GM21529 (cell line): ENCODE data around the gene CHFR.
"Not testable (repeated sequence)": the region's sequence is repeated elsewhere in the genome, so short reads cannot be mapped to it uniquely, and the experiment has no call there.

ENCODE experiments used
- ATAC-seq: cut with Tn5 transposase; IDR thresholded peaks from one replicate; pipeline ENCODE4 v1.9.1; 2021; ENCODE audit not compliant: unreplicated experiment

The CHFR gene, protein sequence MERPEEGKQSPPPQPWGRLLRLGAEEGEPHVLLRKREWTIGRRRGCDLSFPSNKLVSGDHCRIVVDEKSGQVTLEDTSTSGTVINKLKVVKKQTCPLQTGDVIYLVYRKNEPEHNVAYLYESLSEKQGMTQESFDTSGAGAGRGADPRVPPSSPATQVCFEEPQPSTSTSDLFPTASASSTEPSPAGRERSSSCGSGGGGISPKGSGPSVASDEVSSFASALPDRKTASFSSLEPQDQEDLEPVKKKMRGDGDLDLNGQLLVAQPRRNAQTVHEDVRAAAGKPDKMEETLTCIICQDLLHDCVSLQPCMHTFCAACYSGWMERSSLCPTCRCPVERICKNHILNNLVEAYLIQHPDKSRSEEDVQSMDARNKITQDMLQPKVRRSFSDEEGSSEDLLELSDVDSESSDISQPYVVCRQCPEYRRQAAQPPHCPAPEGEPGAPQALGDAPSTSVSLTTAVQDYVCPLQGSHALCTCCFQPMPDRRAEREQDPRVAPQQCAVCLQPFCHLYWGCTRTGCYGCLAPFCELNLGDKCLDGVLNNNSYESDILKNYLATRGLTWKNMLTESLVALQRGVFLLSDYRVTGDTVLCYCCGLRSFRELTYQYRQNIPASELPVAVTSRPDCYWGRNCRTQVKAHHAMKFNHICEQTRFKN

DNA sequence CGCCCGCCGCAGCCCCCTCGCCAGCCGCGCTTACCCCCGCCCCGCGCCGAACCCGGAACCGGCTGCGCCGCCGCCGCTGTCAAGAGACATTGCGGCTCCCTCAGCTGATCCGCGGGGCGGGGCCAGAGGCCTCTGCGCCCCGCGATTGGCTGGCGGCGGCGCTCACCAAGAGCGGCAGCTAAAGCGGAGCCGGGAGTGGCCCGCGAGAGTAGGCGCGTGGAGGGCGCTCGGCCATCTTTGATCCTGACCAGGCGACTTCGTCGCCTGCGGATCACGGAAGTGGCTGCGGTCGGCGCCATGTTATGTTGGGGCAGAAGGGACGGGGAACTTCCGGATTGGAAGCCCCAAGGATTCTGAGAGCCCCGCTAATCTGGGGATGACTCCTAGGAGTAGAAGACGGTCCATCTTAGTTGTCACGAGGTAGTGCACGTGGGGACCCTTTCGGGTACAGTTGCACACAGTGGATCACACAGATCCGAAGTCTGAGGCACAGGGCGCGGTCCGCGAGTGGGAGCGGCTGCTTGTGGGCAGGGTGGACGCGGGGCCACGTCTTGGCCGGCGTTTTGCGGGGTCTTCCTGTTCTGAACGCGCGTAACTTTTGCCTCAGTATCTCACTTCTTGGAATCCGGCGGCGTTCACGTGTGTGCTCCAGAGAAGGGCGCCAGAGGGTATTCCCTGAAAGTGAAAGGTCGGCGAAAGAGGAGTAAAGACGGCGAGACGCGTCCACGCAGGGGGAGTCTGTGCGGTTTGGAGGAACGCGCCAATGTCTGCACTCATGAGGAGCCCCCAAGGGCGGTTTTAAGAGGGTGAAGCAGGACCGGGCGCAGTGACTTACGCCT, at the start of gene CHFR:
Gene CHFR, minus strand, starts transcription at position 93 of the 839 bp plus-strand sequence. CDS start 277 bp downstream, outside the sequence.
- peak; percentile 99 for ATAC-seq

DNA sequence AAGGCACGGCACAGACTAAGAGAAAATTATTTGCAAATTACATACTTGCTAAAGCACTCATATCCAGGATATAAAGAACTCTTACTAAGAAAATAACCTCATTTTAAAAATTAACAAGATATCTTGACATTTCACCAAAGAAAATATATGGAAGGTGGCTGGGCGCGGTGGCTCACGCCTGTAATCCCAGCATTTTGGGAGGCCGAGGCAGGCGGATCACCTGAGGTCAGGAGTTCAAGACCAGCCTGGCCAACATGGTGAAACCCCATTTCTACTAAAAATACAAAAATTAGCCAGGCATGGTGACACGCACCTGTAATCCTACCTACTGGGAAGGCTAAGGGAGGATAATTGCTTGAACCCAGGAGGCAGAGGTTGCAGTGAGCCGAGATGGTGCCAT, 49.5 kb upstream of the CHFR start:
- ATAC-seq = not testable (repeated sequence)

DNA sequence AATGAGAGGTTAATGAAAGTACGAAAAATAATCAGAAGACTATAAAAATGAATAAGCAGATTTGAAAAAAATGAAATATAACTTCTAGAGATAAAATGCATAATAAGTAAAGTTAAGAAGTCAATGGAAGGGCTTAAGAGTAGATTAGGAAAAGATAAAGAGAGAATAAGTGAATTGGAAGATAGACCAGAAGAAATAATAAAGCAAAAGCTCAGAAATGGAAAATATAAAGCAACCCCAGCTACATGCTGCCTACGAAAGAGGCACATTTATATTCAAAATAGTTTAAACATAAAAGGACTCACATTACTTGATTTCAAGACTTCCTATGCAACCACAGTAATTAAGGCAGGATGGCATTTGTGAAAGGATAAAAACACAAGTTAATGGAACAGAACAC, 48.8 kb upstream of the CHFR start:
- no peak for ATAC-seq

DNA sequence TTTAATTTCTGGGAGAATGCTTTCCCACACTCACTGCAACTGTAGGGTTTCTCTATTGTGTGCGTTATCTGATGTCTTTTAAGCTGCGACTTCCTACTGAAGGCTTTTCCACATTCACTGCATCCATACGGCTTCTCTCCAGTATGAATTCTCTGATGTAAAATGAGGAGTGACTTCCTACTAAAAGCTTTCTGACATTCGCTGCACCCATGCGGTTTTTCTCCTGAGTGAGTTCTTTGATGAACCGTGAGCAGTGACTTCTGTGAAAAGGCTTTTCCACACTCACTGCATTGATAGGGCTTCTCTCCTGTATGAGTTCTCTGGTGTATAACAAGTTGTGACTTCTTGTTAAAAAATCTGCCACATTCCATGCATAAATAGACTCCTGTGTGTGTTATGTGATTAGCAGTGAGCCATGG, 39.0 kb upstream of the CHFR start:
- no peak for ATAC-seq

DNA sequence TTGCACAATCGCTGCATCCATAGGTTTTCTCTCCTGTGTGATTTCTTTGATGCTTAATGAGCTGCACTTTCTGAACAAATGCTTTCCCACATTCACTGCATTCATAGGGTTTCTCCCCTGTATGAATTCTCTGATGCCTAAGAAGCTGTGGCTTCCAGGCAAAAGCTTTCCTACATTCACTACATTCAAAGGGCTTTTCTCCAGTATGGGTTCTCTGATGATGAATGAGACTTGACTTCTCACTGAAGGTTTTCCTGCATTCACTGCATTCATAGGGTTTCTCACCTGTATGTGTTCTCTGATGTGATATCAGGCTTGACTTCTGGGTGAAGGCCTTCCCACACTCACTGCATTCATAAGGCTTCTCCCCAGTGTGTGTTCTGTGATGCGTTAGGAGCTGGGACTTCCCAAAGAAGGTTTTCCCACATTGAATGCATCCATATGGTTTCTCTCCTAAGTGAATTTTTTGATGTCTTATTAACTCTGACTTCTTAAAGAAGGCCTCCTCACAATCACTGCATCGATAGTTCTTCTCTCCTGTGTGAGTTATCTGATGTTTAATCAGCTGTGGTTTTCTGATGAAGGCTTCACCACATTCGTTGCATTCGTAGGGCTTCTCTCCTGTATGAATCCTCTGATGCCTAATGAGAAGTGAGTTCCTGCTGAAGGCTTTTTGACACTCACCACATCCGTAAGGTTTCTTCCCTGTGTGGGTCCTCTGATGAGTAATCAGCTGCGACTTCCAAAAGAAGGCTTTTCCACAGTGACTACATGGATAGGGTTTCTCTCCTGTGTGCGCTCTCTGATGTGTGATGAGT, 38.4 kb upstream of the CHFR start:
- ATAC-seq = no peak

DNA sequence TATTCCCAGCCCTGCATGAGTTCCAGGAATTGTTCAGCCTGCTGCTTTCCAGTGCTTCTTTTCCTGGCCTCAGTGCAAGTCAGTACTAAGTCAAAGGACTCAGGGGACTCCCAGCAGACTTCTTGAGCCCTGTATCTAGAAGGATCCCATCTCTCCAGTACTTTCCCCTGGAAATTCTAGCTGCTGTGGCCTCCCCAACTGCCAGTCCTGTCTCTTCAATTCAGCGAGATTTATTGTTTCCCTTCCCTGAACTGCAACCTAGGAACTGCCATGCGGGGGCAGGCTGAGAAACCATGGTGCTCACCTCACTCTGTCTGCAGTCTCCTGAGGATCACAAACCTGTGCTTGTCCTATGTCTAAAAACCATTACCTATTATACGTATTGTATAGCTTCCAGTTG, 37.0 kb upstream of the CHFR start:
- no peak for ATAC-seq

DNA sequence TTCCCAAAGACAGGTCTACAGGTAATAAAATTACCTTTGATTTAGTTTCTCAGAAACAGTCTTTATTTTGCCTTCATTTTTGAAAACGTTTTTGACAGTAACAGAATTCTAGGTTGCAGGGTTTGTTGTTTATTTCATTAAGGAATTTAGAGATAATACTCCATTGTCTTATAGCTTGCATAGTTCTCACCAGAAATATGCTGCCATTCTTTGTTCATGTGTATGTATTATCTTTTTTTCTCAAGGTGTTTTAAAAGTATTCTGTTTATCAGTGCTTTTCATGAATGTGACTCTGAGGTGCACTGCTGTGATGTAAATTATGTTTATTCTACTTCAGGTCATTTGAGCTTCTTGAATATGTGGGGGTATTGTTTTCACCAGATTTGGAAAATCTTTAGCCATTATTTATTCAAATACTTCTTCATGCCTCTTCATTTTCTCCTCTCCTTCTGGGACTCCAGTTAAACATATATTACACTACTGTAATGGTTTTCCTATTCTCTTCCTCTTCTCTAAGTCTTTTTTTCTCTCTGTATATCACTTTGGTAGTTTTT, 36.0 kb upstream of the CHFR start:
- ATAC-seq = no peak

DNA sequence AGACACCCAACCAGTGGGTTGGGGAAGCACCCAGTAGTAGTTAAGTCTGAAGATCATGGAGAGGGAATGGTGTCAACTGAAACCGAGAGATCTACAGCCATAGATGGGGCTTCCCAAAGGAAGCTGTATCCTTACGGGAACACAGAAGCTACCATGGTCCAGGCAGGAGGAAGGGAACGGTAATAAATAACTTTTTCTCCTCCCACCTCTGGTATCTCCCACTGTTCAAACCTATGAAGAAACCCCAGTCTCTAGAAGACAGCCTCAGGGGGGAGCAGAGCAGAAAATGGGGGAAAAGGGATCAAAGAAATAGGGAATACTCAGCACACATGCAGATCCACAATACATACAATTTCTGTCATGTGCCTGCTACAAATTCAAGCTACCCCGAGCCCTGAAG, 35.3 kb upstream of the CHFR start:
- no peak for ATAC-seq

DNA sequence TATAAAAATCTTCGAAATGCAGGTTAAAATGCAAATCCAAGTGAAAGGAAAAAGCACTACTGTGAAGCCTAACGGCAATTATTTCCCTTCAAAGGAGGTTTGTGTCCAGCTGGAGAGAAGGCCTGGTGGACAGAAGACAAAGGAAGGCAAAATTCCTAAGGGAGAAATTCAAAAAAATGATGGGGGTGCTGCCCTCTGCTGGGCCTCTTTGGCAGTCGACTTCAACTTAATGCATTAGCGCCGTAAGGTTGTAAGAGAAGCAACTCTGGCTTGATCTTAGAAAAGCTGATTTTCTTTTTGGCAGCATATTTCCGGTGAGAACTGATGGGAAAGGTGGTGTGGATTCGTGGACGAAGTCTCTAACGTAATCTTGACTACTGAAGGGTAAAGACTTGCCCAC, 34.3 kb upstream of the CHFR start:
- no peak for ATAC-seq

DNA sequence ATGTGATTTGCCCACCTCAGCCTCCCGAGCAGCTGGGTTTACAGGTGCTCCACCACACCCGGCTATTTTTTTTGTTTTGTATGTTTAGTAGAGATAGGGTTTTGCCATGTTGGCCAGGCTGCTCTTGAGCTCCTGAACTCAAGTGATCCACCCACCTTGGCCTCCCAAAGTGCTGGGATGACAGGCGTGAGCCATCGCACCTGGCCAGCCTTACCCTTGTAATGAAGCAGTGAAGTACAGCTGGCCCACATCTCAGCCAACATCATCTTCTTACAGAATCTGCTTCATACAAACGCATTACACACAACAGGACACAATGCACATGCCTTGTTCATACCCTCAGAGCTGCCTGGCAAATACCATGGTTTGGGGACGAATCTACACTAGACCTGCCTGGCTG, 31.3 kb upstream of the CHFR start:
- ATAC-seq = no peak

DNA sequence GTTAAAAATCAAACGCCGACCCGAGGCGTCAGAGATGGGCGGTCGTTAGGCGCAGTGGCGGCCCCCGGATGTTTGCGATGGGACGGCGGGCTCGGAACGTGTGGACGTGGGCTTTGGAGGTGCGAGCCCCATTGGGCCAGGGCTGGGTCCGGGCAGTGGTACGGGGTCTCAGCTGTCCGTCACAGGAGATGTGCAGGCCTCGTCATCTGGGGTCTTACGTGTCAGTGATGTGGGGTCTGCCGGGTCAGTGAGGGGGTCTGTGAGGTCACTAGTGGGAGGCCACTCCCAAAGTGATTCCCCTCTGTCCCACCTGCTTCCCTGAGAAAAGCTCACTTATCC, 21.6 kb upstream of the CHFR start:
- no peak for ATAC-seq

DNA sequence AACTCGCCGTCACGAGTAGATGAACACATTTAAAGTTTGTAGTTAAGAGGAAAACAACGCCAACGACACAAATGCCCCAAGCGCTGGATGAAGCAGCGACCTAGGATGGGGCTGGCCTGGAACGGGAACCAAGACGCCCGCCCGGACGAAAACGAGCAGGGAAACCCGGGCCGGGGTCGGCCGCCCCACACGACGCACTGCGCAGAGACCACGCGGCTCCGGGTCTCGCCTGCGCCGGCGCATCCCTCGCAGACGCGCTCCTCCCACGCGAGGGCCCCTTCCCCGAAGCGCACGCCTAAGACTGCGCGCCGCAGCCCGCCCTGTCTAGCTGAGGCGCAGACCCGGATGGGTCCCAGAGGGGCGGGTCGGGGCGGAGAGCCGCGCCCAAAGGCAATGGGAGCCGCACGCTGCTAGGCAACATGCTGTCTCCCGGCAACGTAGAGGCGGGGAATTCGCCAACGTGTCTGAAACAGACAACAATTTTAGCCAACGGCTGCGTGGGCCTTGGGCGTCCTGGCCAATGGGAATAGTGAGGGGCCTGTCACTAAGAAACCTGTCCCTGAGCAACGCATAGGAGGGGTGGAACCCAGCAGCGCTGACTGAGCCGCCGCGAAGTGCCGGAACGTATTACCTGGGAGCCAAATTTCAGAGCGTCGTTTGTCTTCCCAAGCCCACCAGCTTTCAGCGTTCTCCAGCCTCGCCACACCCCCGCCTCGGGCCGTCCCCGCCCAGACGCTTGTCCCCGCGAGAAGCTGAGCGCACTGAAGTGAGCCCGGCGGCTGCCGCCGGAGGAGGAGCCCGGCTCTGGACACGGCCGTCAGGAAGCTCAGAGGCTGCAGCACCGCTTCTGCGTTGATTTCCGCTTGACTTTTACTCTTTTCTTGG, 21.0 kb upstream of the CHFR start:
- ATAC-seq = peak; percentile 93

DNA sequence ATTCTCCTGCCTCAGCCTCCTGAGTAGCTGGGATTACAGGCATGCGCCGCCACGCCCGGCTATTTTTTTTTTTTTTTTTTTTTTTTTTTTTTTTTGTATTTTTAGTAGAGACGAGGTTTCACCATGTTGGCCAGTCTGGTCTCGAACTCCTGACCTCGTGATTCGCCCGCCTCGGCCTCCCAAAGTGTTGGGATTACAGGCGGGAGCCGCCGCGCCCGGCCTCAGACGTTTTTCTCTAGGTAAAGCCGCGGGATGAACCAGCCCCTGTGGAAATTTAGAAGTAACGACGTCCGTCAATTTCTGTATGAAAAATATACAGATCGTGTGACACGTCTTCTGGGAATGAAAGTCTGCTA, 20.4 kb upstream of the CHFR start:
- ATAC-seq = not testable (repeated sequence)

DNA sequence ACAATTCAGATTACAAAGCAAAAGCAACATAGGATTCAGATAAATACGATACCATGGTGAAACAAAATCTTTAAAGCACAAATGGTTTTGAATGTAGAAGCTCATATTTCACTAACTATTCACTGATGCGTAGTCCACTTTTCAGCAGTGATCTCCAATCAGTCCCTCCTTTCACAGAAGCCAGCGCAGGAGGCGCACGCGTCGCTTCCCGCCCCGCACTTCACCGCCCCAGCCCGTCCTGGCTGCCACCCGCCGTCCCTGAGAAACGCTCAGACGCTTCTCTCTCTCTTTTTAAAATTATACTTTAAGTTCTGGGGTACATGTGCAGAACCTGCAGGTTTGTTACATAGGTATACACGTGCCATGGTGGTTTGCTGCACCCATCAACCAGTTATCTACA, 19.8 kb upstream of the CHFR start:
- no peak for ATAC-seq

DNA sequence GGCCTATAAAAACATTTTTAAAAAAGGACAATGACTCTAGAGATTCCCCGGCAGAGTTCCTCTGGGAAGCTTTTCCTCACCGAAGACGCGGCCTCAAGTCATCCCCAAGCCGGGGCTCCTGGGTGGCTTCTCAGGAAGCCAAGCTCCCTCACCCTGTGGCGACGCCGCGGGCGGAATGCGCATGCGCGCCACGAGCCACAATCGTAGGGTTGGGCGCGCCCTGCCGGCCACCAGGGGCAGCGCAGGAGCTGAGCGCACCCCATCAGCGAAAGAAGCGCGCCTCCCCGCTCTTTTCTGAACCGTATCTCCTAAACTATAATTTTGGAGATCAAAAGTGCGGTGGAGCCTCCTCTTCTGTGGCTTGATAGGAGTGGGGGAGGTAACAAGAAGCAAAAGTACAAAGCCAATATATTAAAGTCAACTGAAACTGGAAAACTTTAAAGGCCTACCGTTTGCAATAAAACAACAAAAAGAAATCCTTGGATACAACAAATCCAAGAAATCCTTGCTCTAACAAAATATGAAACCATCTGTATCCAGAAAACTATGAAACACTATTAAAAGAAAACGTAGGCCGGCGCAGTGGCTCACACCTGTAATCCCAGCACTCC, 17.4 kb upstream of the CHFR start:
- no peak for ATAC-seq

DNA sequence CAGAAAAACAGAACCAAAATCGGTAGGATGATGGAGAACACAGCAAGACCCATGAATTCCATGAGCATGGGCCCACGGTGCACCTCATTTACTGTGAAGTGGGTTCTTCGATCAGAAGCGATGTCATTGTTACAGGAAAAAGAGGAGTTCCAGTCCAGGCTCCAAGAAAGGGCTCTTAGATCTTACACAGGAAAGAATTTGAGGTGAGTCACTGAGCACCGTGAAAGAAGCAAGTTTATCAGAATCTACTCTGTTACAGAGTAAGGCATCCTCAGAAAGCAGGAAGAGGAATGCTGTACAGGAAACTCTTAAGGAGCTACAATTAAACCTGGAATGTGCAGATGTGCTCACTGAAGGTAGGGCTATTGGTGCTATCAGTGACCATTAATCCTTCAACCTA, 11.6 kb upstream of the CHFR start:
- no peak for ATAC-seq

DNA sequence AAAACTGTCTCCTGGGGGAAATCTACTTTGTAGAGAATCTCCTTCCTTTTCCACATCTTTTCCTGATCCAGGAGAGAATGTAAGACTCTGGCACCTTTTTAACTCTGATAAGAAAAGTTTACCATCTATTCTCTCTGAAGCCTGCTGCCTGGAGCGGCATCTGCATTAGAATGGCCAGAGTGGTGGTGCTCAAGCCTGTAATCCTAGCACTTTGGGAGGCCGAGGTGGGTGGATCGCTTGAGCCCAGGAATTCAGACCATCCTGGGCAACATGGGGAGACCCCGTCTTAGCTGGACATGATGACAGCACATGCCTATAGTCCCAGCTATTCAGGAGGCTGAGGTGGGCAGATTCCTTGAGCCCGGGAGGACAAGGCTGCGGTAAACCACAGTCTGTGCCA, 1.4 kb upstream of the CHFR start:
- ATAC-seq = no peak

DNA sequence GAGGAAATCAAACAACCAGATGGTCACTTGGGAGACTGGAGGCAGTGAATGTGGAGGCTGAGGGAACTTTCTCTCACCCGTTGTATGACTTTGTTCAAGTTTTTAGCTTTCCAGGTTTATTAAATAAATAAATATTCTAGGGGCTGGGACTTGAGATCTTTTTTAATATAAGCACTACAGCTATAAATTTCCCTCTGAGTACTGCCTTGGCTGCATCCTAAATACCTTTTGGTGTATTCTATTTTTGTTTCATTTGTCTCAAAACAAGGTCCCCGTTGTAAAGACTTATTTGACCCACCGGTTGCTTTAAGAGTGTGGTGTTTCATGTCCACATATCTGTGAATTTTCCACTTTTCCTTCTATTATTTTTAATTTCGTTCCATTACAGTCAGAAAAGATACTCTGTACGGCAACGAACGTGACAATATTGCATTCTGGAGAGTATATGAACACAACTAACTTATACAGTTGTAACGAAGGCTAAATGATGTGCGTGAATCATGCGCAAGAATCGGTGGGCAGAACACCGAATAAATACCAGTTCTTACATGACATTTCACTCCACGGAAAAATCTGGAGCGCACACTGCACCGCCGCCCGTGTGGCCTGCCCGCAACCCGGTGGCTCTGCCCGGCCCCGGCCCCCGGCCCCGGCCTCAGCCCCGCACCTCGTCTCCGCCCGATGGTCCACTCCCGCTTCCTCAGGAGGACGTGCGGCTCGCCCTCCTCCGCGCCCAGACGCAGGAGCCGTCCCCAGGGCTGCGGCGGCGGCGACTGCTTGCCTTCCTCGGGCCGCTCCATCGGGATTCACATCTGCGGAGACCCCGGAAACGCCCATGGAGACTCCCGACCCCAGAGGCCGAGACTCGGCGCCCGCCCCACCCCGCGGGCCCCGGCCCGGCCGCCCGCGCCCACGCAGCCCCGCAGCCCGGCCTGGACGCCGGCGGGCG, 602 bp downstream of the CHFR start:
- ATAC-seq = peak; percentile 26
